NCI-H524 (cell line): ENCODE measurements around the gene INTS2.
"Not testable (repeated sequence)": the region's sequence is repeated elsewhere in the genome, so short reads cannot be mapped to it uniquely, and the experiment has no call there.

Experiments used
- DNase-seq, 2 experiments: peaks; one replicate each; lab custom pipeline; 2025; lab: John Stamatoyannopoulos, UW

Gene INTS2, protein sequence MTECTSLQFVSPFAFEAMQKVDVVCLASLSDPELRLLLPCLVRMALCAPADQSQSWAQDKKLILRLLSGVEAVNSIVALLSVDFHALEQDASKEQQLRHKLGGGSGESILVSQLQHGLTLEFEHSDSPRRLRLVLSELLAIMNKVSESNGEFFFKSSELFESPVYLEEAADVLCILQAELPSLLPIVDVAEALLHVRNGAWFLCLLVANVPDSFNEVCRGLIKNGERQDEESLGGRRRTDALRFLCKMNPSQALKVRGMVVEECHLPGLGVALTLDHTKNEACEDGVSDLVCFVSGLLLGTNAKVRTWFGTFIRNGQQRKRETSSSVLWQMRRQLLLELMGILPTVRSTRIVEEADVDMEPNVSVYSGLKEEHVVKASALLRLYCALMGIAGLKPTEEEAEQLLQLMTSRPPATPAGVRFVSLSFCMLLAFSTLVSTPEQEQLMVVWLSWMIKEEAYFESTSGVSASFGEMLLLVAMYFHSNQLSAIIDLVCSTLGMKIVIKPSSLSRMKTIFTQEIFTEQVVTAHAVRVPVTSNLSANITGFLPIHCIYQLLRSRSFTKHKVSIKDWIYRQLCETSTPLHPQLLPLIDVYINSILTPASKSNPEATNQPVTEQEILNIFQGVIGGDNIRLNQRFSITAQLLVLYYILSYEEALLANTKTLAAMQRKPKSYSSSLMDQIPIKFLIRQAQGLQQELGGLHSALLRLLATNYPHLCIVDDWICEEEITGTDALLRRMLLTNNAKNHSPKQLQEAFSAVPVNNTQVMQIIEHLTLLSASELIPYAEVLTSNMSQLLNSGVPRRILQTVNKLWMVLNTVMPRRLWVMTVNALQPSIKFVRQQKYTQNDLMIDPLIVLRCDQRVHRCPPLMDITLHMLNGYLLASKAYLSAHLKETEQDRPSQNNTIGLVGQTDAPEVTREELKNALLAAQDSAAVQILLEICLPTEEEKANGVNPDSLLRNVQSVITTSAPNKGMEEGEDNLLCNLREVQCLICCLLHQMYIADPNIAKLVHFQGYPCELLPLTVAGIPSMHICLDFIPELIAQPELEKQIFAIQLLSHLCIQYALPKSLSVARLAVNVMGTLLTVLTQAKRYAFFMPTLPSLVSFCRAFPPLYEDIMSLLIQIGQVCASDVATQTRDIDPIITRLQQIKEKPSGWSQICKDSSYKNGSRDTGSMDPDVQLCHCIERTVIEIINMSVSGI

DNA sequence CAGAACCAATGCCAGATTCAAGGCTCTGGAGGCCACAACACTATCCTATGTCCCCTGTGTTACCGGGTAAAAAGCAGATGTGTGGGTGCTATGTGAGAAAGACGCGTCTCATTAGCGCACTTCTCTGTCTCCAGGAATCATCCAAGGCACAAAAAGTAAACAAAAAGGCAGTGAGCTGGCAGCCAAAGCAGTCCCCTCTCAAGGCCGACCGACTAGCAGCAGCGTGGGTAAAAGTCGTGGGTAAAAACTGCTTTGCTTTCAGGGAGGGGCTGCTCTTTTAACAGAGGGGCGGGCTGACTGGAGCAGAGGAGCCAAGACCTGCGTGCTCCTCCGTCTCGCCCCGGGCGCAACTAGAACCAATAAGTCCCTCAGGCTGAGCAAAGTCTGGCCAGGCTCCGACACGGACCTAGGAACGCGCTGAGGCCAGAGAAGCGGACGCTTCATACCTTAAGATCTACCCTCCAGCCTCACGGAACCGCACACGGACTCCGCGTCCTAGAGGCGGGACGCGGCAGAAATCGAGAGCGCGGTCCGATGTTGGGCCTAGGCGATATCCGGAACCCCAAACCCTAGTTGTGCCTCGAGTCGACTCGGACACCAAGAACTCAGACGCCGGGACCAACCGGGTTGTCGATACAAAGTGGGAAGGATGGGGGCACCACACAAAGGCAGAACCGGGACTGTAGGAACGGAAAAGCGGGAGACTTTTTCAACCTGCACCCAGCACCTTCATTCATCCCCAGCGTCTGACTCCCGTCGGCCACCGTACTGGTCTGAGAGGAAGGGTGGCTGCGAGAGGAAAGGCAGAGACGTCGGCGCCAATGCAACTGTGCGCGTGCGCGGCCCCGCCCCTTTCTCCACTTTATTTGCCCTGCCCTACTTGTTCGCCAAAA lies at the start of gene INTS2:
TSS of gene INTS2 (minus strand) at position 775 of the 893 bp plus-strand sequence. CDS start 1,338 bp downstream, outside the sequence.
- peak; percentile 94 for DNase-seq

DNA sequence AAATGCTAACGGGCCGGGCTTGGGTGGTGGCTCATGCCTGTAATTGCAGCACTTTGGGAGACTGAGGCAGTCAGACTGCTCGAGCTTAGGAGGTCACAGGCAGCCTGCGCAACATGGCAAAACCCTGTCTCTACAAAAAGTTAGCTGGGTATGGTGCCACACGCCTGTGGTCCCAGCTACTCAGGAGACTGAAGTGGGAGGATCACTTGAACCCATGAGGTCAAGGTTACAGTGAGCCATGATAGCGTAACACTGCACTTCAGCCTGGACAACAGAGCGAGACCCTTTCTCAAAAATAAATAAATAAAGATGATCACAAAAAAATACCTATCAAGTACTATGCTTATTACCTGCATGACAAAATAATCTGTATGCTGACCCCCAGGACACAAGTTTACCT lies 46.3 kb upstream of the INTS2 start:
- no peak for DNase-seq

DNA sequence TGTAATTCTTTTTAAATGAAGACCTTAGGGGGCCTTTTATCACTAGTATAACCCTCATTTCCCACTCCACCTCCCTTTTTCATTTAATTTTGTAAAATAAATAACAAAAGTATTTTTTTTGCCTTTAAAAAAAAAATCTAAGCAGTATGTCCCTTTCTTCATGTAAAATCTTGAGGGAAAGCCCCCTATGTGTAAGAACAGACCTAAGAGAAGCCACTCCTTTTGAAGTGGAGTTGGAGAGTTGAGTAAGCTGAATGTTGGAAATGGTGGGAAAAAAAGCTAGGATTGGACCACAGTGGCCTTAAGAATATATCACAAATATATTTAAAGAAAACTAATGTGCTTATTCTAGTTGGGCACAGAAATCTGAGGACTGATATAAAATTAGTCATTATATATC lies 44.5 kb upstream of the INTS2 start:
- no peak for DNase-seq

DNA sequence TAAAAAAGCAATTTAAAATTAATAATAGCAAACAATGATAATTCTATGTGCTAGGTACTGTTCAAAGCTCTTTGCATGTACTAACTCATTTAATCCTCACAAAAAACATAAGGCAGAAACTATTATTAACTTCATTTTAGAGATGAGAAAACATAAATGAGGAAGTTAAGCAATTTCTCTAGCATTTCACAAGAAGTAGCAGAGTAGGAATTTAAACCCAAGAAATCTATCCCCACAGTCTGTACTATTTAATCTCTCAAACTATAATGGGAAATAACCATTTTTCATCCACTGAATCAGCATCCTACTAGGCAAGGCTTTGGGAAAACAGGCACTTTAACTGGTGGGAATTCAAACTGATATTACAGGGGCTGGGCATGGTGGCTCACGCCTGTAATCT lies 42.2 kb upstream of the INTS2 start:
- DNase-seq, result no peak

DNA sequence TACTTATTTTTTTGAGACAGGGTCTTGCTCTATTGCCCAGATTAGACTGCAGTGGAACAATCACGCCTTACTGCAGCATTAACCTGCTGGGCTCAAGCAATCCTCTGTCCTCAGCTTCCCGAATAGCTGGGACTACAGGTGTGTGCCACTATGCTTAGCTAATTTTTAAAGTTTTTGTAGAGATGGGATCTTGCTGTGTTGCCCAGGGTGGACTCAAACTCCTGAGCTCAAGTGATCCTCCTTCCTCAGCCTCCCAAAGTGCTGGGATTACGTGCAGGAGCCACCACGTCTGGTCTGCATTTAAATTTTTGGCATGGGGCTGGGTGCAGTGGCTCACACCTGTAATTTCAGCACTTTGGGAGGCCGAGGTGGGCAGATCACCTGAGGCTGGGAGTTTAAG lies 41.0 kb upstream of the INTS2 start:
- DNase-seq, result no peak

DNA sequence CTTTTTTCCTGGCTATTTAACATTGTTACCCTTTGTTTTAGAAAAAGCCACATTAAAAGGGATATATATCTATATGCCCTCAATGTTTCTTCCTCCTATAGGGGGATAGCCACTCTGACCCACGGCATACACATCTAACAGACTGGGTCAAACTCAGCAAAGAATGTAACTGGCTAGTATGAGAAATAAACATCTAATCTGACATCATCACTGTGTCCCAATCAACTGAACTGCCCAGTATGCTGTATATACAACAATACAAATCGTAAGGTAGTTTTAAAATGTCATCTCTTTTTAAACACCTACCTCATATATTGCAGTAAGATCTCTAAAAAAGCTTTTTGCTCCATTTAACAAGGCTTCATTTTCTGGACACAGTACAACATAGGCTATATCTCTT lies 39.9 kb upstream of the INTS2 start:
- DNase-seq, result no peak

DNA sequence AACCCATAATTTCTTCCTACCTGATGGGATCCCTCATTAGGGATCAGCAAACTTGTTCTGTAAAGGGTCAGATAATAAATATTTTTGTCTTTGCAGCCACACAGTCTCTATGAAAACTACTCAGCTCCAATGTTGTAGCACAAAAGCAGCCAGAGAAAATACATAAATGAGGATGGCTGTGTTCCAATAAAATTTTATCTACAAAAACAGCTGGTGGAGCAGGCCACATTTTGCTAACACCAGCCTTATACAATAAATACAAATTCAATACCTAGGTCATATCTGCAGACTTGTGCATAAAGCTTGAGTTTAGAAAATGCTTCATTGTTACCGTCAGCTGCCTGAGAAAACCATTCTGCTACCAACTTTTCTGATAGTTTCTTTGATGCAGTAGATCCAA lies 38.4 kb upstream of the INTS2 start:
- no peak for DNase-seq

DNA sequence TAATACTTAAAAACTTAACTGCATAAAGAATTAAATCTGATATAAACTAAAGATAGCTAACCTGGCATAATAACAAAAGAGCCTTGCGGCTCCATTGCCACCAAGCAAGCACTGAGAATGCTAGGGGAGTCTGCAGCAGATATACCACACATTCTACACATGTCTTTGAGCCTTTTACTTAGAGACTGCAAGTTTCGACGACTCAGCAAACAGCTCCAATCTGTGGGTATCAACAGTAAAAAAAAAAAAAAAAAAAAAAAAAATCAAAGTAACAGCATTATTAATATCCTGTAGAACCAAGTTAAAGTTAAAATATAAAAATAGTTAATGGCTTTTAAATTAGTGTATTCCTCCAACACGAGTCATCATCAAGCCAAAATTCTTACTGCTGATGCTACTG lies 27.8 kb upstream of the INTS2 start:
- no peak for DNase-seq

DNA sequence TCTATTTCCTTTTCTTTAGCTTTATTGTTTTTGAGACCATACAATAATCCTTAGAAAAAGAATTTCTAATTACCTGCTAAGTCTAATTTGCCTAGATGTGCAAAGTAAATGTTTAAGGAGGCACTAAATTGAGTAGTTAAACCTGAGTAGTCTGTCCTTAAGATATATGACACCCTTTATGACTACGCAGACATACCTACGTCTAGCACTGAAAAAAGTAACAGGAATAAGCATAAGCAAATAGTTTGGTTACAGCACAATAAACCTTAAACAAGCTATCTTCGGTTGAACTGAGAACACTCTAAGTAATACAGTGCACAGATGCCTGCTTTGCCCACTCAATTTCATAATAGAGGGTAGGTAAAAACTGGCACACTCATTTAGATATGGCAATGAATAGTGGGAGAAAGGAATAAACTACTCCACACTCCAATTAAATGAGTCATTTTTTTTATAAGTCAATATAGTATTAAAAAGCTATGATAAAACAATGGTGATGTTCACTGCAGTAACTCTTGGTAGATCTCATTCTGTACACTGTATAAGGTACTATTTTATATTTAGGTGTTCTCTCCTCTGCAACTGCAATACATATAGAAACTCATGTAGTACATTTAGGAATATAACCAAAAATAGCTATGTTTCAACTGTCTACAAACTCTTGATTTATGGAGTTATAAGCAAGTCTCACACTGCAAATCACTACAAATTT lies 19.7 kb upstream of the INTS2 start:
- DNase-seq, result no peak

DNA sequence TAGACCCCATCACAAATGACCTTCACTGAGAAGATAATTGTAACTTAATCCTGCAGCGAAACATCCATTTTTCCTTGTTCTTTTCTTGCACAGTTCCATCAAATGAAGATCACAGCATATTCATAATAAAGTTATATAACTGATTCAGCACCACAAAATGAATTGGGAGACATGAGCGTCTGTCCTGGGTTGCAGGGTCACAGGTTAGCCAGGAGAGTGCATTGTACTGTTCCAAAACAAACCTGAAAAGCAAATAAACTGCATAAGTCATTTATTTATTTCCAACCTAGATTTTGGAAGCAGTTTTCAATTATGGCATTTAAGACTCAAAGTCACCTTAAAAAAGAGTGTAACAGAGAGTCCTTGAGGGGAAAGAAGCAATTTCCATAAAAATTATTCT lies 18.6 kb upstream of the INTS2 start:
- no peak for DNase-seq

DNA sequence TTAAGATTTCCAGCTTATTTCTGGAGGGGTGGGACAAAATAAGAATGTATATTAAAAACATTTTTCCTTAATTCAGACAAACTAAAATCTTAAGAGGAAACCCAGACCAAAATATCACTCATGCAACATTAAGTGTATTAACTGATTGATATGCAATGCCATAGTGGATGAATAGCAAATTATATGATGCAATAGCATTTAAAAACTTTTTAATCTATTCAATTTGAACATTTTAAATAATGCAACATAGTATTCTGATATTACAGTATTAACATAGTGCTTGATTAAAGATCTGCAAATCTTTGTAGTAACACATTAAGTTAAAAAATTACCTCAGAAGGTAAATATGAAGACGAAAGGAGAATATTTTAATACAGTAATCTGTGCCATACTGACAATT lies 15.3 kb upstream of the INTS2 start:
- DNase-seq, result no peak

DNA sequence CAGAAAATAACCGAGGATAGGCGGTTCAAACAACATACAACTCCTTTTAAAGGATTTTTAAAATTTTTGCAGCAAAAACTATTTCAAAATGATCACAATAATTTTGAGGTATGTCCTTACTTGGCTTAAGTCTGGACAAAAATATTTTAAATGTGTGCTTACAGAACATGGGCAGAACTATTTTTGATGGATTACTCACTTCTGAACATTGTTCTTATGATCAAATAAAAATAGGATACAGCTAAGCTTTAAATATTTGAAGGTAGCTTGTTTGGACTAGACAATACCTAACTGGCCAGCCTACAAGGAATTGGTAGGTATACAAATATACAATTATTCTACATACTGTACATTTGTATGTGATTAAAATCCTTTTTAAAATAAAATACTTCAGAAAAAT lies 14.3 kb upstream of the INTS2 start:
- DNase-seq, result no peak

DNA sequence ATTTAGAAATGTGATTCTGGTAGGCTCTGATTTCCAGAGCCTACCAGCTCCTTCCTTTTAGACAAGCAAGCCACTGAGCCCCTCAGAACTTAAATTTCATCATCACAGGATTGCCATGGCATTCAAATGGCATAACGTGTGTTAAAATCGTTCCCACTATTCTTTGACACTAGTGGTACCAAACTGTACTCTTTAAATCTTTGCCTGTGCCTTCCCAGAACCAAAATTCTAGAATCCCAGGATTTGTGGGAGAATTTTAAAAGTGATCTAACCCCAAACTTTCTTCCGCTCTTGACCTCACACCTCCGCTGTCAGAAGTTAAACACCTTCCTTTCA lies 287 bp upstream of the INTS2 start:
- DNase-seq, result no peak

DNA sequence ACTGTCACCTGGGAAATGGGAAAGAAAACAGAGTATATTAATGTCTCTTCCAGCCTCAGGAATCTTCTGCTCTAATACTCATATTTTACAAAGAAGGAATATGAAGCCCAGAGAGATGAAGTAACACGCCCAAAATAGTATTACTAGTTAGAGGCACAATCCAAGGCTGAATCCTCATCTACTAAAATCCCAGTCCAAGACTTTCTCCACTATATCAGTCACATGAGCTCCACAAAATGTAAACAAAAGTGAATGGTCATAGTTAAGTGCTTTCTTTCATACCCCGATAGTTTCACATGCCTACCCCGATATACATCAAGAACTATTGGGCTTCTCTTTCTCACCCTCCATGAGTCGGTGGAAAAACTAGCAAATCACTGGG lies 965 bp downstream of the INTS2 start:
- DNase-seq, result no peak

DNA sequence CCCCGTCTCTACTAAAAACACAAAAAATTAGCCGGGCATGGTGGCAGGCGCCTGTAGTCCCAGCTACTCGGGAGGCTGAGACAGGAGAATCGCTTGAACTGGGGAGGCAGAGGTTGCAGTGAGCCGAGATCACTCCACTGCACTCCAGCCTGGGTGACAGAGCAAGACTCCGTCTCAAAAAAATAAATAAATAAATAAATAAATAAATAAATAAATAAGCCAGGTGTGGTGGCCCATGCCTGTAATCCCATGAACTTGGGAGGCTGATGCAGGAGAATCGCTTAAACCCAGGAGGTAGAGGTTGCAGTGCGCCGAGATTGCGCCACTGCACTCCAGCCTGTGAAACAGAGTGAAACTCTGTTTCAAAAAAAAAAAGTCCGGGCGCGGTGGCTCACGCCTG lies 12.6 kb downstream of the INTS2 start:
- not testable (repeated sequence) for DNase-seq

DNA sequence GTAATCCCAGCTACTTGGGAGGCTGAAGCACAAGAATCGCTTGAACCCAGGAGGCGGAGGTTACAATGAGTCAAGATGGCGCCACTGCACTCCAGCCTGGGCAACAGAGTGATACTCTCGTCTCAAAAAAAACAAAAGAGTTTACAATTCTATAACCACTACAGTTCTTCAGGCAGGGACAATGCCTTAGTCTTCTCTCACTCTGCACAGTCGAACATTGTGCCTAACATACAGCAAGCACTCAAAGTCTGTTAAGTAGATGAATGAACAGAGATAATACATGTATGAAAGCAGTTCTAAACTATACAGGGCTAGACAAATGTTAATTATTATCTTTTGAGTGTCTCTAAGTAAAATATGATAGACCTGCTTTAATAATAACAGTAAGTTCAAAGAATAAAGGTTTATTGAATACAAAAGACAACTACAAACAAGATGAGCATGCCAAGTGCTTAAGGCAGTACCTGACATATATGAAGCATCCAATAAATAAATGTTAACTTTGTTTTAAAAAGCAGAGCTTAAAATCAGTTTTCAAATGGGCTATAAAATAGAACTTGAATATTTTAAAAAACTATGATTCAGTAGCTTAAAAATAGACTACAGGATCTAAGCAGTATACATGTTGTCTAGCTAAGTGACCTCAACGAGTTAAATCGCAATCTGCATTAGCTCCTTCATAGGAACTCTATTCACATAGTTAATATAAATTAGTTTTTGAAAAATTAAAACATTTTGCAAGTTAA lies 19.3 kb downstream of the INTS2 start:
- no peak for DNase-seq

DNA sequence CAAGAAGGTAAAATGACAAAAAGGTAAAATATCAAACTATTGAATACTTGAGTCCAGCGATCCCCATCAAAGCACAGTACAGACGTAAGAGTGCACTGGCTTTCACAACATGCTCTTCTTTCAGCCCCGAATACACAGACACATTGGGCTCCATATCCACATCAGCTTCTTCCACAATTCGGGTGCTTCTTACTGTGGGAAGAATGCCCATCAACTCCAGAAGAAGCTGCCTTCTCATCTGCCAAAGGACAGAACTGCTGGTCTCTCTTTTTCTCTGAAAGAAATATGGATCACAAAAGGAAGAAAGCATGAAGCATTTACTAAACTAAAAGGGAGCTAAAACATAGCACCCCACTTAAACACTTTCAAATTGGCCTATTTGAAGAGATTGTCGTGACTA lies 20.4 kb downstream of the INTS2 start:
- DNase-seq, result no peak

DNA sequence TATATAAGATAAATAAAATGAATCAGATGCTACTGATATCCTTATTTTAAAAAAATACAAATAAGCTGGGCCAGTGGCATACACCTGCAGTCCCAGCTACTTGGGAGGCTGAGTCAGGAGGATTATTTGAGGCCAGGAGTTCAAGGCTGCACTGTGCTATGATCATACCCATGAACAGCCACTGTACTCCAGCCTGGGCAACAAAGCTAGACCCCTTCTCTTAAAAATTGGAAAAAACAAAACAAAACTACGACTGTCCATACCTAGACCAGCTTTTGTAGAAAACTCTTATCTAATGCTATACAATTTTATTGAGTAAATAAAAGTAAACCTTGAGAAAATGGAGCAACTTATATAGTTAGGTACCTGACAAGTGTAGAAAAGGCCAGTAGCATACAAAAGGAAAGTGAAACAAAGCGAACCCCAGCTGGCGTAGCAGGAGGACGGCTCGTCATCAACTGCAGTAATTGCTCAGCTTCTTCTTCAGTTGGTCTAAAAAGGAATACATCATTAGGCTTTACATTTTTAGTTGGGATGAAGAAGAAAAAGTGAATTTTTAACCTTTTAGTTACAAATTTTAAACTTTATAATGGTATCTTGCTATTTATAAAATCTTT lies 23.6 kb downstream of the INTS2 start:
- no peak for DNase-seq

DNA sequence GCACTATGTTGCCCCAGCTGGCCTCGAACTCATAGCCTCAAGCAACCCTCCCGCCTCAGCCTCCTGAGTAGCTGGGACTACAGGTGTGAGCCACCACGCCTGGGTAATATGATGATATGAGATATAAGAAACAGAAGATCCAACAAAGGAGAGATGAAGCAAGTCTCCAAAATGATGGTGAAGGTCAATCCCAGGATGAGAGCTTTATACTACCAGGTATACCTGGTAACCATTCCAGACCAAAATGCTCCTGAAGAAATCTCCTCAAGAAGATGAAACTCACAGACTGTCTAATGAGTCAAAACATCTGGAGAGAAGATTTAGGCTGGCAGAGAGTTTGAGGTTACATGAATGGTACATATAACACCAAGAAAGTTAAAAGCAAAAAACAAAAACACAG lies 24.5 kb downstream of the INTS2 start:
- DNase-seq, result no peak
